Left lobe of liver (tissue), 2 donors: Measurements from ENCODE around the gene PTDSS2. TPM values are rescaled to one million over a fixed set of nuclear protein-coding genes. Genes with fewer than 3 reads are reported as not detected.
A peak's percentile ranks its signal among the peaks of the same experiment; 100 is the strongest.
"Not testable (repeated sequence)": the region's sequence is repeated elsewhere in the genome, so short reads cannot be mapped to it uniquely, and the experiment has no call there.

Experiments used
- ATAC-seq: fragments of 200-7000 bp; cut with Tn5 transposase; one replicate; pipeline ENCODE4 v1.9.1; 2020; ENCODE audit warnings: mild to moderate bottlenecking, moderate library complexity
- DNase-seq: peaks from one replicate; pipeline ENCODE4 v3.0.0-alpha.2; 2020; ENCODE audit warnings: low spot score
- total RNA-seq: library from RNA; stranded (reverse); gene quantifications from one replicate; pipeline ENCODE4 v1.2.1, GENCODE V29; 2021
- donor health status: DM: no; HTN: no; CAD: no; lungs with moderate emphysema.
- donor health status: DM: no; HTN: yes; CAD: no.

Gene PTDSS2
- total RNA-seq, 1 donor from 2014 or later: 10.2 TPM

GRCh38 chr11:502288-503178 is 52.5 kb downstream of the PTDSS2 start:
- peak; percentile 47 for DNase-seq
- ATAC-seq: no peak

- ATAC-seq: no peak
- peak; percentile 51 for DNase-seq
Measured at GRCh38 chr11:503179-503981, 53.3 kb downstream of the PTDSS2 start.

- DNase-seq (peak; percentile 50), ATAC-seq (no peak)
Measured at GRCh38 chr11:504053-504993, 54.2 kb downstream of the PTDSS2 start.

- ATAC-seq (no peak), DNase-seq (no peak)
Measured at GRCh38 chr11:504994-505344, 54.9 kb downstream of the PTDSS2 start.

- peak; percentile 82 for ATAC-seq
- DNase-seq: peak; percentile 99
Measured at GRCh38 chr11:506238-506994, 56.3 kb downstream of the PTDSS2 start.

GRCh38 chr11:506995-507726 is 57.1 kb downstream of the PTDSS2 start, which contains the start of gene RNH1:
Gene RNH1, minus strand, starts transcription at chr11:507242. Its CDS starts 5,080 bp downstream, at chr11:502162.
- ATAC-seq (peak; percentile 89), DNase-seq (peak; percentile 99)

- DNase-seq (peak; percentile 47), ATAC-seq (no peak)
Measured at GRCh38 chr11:507727-508515, 57.8 kb downstream of the PTDSS2 start.

- peak; percentile 46 for DNase-seq
Measured at GRCh38 chr11:508956-509355, 58.9 kb downstream of the PTDSS2 start.

GRCh38 chr11:512761-513595 is 62.9 kb downstream of the PTDSS2 start:
- no peak for DNase-seq
- ATAC-seq: peak; percentile 14

More at GRCh38 chr11:508956-509355, 58.9 kb downstream of the PTDSS2 start:
- no peak for ATAC-seq

- no peak for ATAC-seq
Measured at GRCh38 chr11:514606-515005, 64.5 kb downstream of the PTDSS2 start.

GRCh38 chr11:515131-515530 is 65.1 kb downstream of the PTDSS2 start:
- no peak for DNase-seq
- no peak for ATAC-seq

More at GRCh38 chr11:514606-515005, 64.5 kb downstream of the PTDSS2 start:
- DNase-seq: no peak

- DNase-seq (no peak), ATAC-seq (no peak)
Measured at GRCh38 chr11:516400-516799, 66.3 kb downstream of the PTDSS2 start.

GRCh38 chr11:516918-517685 is 67.0 kb downstream of the PTDSS2 start:
- not testable (repeated sequence) for ATAC-seq
- DNase-seq: peak; percentile 45

- ATAC-seq: peak; percentile 99
Measured at GRCh38 chr11:518463-519202, 68.6 kb downstream of the PTDSS2 start.

GRCh38 chr11:520428-521176 is 70.5 kb downstream of the PTDSS2 start:
- DNase-seq (no peak), ATAC-seq (no peak)

More at GRCh38 chr11:518463-519202, 68.6 kb downstream of the PTDSS2 start:
- peak; percentile 86 for DNase-seq
